SU-DHL-6 (cell line): ENCODE data around the gene OR51B2.

Source experiments
- CTCF ChIP-seq: fragments of 200-600 bp; sonication (generic); IDR thresholded peaks from one replicate; pipeline ENCODE4 v1.5.1; 2017; ENCODE audit warnings: antibody characterized with exemption, mild to moderate bottlenecking, low read length, moderate library complexity; ENCODE audit not compliant: insufficient read depth, poor library complexity, severe bottlenecking
- EZH2phosphoT487 ChIP-seq: fragments of 200-600 bp; sonication (generic), shearing (Covaris generic); conservative IDR thresholded peaks from 2 replicates; pipeline ENCODE4 v1.6.1; 2018; ENCODE audit warnings: mild to moderate bottlenecking, antibody characterized with exemption, low read length, moderate library complexity, mixed read lengths

DNA sequence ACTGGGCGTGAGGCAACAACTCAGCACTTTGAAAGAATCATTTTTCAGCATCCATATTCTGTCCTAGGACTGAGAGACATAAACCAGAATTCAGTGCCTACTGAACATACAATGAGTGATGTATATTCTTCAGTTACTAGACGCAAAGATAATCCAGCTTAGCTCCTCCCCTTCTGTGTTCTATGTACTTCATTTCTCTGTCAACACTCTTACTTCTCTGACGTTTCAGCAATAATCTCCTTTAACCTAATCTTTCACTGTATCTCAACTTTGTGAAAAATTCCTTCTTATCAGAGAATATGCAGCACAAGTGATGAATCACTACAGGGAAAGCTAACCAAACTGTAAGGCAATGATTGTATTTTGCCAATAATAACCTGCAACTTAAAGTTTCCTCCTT, 21.7 kb upstream of the OR51B2 start:
- no peak for TF ChIP-seq CTCF
- TF ChIP-seq EZH2phosphoT487 = no peak
